GM21390 (cell line): ENCODE measurements around the gene ANKRD39.

Source experiments
- ATAC-seq: cut with Tn5 transposase; IDR thresholded peaks from one replicate; pipeline ENCODE4 v1.9.1; 2021; ENCODE audit not compliant: unreplicated experiment

Gene ANKRD39

DNA sequence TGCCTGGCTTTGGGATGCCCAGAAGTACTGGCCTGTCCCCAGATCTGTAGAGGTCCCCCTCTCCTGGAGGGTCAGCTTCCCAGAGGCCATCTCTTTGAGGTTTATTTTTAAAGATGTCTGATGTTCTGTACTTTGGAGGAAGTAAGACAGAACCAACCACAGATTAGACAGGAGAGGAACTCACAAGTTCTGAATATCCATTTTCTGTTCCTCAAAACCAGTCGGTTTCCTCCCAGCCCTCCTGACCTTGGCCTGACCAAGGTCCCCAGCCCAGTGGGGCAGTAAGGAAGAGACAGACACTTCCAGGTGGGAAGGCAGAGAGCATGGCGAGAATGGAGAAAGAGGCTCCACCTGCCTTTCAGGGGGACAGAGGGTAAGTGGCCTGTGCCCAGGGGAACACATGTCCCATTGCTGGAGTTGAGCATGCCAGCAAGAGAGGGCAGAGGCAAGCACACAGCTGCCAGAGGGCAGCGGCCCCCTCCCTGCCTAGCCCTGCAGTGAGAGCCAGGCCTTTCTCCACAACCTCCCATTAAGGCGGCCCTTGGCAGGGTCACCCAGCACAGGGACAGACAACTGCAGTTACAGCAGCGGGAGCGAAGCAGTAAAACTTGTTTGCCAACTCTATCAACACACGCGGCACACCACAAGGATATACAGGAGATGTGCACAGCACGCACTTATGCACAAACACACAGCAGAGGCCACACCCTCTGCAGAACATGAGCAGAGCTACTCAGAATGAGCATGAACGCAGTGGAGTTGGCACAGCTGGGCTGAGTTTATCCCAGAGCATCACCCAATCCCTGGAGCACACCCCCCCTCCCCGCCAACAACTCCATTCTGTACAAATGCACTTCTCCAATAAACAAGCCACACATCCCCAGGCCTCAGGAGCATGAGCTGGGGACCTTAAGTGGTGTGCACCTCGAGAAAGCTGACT, 30.5 kb upstream of the ANKRD39 start:
- ATAC-seq: no peak

DNA sequence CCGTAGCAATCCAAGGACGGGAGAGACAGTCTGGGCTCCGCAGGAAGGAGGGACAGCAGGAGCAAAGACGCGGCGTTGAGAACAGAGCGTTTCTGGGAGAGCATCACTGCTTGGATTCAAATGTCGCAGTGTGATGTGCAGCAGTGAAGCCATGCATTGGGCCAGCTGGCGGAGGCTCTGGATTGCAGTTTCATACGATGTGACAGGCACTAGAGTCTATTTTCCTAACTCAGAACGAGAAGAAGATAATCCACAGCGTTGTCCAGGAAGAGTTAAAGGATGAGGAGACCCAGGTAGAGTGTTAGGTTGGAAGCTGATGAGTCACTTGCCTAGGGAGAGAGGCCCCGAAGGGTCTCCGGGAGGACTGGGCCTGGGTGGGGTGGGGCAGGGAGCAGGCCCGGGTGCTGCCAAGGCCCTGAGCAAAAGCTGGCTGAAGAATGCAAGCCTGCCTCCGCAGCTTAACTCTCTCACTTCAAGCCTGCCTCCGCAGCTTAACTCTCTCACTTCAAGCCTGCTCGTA, 29.7 kb upstream of the ANKRD39 start:
- ATAC-seq: no peak

DNA sequence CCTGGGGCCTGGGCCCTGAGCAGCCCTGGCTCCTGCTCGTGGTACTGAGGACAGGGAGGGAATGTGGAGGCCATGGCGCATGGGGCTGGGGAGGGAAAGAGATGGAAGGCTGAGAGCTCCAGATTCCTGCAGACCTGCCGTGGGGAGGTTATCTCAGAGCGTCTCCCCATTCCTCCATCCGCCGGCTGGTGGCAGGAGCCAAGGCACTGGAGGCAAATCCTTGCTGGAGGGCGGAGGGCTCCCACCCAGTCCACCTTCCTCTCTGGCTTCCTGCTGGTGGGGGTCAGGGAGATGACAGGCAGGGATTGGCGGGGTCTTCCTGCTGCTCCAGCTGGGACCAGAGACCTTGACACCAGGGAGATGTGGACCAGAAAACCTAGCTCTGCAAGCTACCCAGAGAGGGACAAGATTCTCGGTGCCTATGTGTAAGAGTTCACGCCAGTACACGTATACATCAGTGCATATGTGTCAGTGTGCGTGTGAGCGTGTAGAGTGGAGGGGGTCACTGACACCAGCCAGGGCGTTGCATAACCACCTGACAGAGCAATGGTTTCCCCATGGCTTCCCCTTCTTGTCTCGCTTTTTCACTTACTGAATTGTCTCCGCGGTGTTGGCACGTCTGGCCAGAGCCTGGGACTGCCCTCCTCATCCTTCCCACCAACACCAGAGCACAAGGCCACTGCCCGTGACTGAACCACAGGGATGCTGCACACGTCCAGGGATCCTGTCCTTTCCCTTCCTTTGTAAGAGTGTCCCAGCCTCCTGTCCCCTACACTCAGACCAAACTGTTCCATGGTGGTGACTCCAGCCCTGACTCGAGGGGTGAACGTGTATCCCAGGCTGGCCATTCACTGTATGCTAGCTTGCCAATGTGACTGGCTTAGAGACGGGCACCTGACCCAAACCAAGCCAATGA, 27.9 kb upstream of the ANKRD39 start:
- no peak for ATAC-seq

DNA sequence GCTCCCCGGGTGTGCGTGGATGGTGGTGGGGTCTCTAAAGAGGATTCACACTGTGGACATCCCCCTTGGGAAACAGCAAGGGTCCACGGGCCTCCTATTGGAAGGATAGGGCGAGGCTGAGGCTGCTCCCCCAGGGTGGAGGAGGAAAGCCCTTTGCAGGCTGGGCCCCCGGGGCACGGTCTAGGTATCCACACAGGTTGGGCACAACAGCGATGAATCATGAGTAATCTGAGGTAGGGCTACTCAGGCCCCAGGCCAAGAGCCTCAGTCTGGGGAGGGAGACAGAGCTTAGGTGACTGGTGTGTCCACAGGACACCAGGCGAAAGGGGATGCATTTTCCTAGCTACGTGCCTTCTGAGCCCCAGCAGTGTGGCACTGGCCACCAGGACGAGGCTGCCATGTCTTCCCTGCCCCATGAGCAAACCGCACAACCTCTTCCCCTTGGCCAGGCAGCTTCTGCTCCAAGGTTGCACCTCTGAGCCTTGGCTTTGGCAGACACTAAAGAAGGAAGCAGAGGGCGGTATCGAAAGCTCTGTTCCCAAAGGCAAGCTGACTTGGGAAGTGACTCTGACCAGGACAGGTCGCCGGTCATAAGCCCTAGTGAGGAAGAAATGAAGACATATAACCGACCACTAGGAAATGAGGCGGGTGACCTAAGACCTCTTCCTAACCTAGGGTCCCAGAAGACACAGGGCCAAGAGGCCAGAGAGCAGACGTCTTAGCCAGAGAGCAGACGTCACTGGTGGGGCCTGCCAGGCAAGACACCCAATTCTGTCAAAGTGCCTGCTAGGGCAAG, 26.7 kb upstream of the ANKRD39 start:
- no peak for ATAC-seq

DNA sequence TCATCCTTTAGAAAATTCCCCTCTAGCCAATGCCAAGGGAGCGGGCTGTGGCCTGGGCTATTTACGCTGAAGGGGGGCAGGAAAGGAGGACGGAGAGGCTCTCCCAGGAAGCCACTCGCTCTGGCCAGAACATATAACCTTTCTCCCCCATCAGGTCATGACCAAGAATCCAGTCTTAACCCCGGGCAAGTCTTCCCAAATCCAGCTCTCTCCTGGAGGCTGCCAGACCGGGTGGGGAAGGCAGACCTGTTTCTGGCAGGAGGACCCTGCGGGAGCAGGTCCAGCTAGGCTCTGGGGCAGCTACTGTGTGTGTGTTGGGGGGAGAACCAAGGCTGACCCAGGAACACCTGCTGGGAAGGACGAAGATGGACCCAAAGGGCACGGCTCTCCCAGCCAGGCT, 25.5 kb upstream of the ANKRD39 start:
- no peak for ATAC-seq

DNA sequence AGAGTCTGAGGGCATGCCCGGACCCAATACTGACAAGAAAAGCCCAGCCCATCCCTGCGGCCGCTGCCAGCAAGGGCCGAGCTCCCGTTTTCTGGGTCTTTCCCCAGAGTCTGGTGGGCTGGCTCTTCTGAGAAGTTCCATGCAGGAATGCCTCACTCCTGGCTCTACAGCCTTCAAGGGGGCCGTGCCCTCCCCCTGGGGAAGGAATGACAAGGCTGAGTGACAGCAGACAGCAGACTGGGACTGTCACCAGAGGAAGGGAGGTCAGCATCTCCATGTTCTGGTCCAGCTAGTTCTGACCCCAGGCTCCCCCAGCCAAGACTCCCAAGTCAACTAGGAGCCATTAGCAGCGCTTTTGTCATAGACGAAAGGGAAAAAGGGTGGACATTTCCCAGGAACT, 25.1 kb upstream of the ANKRD39 start:
- ATAC-seq: no peak

DNA sequence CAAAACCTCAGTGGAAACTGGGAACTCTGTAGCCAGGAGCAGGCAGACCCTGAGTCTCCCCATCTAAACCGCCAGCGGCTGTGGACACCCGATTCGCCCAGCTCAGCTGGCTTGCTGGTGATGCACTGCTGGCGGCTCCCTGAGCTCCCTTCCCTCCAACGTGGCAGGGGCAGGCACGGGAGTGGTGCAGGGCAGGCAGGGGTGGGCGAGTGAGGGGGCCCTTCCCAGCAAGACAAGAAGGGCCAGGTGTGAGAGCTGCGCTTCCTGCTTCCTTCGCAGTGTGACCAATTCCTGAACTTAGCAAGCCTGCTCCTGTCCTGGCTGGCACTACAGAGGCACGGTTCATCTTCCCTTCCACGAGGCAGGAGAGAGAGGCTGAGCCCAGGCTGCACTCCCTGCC, 24.4 kb upstream of the ANKRD39 start:
- no peak for ATAC-seq

DNA sequence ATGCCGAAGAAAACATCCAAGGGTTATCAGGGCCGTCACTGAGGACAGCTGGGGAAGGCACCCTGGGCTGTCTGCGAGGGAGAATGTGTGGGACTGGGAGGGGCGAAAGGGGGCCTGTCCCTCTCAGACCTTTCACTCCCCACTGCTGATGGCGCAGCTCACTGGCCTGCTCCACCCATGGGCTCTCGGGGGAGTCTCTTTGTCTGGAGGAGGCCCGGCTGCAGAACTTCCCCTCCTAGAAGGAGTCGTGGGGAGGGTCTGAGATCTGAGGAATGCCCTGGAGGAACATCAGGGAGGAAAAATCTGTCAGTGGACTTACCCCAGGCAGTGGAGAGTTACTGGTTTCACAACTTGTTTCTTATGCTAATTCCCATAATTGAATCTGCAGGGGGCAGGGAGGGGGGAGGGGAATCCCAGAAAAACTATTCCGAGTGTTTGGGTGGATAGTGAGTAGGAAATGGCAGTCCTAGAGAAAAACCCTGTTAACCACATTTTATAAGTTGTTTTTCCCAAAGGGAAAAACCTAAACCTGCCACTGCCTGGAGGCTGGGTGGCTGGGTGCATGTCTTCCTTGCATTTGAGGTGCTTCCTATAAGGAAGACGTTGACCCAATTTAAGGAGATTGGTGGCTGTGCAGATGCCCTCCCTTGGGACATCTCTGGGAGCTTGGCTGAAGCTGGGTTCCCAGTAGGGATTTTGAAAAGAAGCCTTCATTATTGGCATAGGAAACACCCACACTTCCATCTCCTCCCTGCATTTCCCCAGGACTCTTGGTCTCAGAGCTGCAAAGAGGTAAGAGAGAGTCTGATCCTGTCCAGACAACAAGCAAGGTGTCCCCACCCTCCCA, 23.8 kb upstream of the ANKRD39 start:
- no peak for ATAC-seq

DNA sequence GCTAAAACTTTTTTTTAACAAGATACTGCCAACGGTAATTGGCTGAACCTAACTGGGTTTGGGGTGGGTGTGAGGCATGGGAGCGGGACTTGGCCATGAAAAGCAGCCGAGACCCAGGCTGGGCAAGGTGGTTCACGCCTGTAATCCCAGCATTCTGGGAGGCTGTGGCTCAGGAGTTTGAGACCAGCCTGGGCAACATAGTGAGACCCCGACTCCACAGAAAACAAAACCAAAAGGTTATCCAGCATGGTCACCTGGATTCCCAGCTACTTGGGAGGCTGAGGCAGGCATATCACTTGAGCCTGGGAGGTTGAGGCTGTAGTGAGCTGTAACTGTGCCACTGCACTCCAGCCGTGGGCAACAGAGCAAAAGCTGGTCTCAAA, 23.1 kb upstream of the ANKRD39 start:
- no peak for ATAC-seq

DNA sequence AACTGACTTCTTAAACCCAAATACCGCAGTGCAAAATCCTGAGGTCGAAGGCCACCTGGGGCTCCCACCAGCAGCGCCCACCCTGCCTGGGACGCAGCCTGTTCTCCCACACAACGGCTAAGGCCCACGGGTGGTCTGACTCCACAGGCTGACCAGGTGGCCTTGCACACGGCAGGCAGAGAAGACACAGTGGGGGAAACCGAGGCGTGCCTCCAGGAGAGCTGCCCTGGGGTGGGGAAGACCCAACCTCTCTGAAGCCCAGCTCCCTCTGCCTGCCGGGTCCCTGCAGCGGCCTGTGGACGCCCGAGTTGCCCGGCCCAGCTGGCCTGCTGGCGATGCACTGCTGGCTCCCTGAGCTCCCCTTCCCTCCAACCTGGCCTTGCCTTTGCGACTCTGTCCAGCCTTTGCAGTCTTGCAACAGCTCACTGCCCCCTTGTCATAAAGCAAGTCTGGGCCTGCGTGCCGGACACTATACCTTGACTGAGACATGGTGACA, 21.8 kb upstream of the ANKRD39 start:
- ATAC-seq: no peak

DNA sequence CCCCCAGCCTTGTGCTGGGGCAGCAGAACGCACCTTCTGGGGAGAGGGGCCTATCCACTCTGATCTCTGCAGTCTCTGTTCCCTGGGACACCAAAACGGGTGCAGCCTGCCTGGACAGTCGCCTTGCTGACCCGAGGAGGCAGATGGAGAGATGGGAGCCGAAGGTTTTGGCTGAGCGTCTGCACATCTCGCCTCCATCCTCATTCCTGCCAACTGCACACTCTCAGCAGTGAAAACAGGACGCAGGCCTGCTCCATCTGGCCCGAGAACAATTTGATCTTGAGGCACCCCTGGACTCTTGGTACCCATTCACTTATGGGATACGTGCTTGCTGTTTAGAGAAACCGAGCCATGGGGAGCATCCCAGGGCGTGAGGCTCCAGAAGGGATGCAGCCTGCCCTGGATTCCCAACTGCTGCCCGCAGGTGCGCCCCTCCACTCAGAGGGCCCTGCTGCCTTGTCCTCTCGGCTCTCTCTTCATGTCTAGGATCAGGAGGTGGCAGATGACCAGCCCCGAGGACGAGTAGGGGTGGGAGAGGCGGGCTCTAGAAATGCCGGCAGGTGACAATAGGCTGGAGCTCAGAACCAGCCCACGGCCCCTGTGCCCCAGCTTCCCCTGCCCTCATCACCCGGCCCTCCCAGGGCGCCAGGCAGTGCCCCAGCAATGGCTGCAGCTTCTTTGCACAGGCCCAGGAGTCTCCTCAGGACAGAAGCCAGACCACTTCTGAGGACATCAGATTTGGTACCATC, 21.2 kb upstream of the ANKRD39 start:
- ATAC-seq: no peak

DNA sequence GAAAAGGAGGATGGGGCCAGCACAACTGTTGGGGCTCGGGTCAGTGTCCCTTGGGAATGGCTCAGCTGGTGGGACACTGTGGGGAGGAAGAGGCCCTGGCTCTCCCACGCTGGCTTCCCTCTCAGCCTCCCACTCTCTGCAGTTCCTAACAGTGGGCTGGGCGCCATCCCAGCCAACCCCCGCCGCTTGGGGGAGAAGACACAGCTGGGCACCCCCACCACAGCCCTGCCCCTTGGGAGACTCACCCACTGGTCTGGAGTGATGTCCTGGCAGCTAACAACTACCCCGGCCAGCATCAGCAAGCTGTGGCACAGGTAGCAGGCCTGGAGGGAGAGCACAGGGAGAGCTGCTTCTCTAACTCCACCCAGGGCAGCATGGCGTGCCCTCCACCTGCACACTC, 20.4 kb upstream of the ANKRD39 start:
- no peak for ATAC-seq

DNA sequence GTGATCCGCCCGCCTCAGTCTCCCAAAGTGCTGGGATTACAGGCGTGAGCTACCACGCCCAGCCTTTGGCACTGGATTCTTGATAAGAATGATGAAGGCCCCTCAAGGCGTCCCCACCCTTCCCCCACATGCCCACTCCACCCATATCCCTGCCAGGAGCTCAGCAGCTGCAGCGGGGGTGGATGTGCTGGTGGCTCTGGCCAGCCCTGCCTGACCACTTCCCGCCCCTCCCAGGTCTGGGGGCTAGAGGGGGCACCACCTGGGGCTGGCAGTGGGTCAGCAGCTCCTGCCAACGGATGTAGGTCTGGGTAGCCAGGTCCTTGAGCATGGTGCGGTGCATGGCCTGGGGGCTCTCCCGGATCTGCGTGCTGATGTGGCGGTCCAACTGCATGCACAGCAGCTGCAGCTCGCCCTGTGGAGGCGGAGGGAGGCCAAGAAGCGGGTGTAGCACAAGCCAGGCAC, 19.8 kb upstream of the ANKRD39 start:
- ATAC-seq: no peak

DNA sequence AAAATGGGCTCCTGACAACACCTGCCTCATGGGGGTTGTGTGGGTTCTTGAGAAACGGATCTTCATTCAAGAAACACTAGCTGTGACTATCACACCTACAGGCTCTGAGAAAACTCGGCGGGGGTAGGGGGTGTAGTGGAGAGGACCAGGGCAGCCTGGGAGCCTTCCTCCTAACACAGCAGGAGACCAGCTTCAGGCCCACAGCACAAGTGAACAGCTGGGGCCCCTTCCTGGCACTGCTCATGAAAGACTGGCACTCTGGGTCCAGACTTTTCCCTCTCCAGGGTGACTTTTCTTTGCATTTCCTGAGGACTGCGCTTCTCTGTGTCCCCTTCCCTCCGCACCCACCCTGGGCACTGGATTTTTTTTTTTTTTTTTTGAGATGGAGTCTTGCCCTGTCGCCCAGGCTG, 19.2 kb upstream of the ANKRD39 start:
- no peak for ATAC-seq

DNA sequence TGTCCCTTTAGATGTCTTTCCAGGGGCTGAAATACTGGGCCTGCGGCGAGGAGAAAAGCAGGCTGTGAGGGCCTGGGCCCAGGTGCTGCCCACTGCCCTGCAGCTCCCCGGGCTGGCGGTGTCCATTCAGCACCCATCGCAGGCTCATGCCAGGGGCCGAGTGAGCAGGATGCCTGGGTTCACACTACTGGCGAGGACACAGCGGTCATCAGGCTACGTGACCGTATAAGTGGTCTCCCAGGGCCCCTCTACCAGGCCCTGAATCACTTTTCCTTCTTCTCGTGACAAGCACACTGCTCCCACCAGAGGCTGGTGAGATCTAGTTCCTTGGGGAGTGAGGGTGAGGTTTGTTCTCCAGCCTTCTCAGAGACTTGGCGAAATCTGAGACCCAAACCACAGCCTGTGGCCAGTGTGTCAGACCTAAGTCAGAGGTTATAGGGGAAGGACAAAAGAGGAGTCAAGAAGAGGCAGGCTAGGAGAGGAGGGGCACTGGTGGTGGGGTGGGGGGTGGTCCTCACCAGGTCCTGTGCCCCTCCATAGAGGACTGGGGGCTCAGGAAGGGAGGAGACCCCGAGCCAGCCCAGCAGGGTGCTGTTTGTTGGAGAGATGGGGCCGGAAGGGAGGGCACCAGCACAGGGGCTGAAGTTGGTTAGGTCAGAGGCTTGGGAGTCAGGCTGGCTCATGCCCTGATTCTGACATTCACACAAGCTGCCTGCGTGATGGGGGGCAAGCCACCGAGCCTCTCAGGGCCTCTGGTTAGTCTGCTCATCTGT, 18.6 kb upstream of the ANKRD39 start:
- ATAC-seq: no peak

DNA sequence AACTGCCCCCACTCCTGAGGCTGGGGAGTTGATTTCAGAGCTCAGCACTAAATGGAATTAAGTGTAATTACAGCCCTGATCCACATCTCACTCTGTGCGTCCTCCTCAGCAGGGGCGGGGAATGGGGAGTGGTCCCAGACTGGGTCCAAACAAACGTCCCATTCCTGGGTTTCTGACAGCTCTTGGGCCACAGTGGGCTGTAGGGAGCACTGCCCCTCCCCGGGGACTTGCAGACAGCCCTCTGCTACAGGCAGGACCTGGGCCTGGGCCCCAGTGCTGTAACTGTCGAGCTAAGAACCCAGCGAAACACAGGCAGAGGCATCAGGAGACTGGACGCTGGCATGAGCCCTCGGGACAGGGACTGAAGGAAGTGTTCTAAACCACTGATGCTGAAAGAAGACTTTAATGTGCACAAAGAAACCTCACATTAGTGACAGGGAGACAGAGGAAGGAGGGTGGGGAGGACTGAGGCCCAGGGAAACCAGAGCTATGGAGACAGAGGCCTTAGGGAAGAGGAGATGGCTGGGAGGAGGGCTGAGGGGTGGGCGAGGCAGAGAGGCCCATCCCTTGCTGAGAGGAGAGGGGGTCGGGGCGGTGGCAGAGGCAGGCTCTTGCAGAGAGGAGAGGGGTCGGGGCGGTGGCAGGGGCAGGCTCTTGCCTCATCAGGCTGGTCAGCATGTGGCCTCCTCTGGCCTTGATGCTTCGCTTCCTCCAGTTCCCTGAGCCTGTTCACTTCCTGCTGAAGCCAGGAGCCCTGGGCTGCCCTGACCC, 17.9 kb upstream of the ANKRD39 start:
- no peak for ATAC-seq

DNA sequence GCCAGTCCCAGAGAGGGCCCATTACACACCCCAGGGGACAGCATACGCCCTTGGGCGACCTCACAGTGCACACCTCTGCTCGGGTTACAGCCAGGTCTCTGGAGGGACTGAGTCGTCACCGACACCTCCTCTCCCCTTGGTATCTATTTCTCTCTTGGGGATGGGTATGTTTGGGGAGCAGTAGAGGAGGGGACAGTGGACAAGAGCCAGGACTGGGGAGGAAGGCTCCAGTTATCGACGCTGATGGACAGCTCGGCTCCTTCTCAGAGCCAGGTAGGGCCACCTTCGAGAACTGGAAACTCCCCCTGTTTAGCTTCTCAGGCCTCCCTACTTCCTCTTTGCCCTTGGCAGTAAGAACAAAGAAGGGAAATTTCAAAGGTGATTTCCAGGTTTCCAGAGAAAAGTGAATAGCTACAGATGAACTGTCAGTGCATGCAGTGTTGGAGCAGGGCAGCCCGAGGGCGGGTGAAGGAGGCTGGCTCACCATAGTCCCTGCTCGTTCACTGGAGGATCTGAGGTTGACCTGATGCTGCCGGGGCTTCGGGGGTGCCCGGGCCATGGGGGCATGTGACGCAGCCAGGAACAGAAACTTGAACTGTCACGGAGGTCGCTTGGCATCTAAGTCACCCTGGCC, 16.5 kb upstream of the ANKRD39 start:
- peak; percentile 50 for ATAC-seq
